Prostate gland (tissue), 2 donors: ENCODE measurements around the gene DNM3. TPM values are rescaled to one million over a fixed set of nuclear protein-coding genes. Genes with fewer than 3 reads are reported as not detected.
A peak's percentile ranks its signal among the peaks of the same experiment; 100 is the strongest.

ENCODE experiments used
- DNase-seq: peaks from one replicate; pipeline ENCODE4 v3.0.0-alpha.2; 2019; ENCODE audit warnings: low spot score
- H3K27ac ChIP-seq, 2 donors: fragments of 200-600 bp; sonication (generic); 2 replicates each; pipeline ENCODE4 v1.5.1; 2017 to 2019
- H3K27me3 ChIP-seq: fragments of 200-600 bp; sonication (generic); replicated peaks from 2 replicates; pipeline ENCODE4 v1.5.1; 2019; ENCODE audit not compliant: insufficient read depth
- H3K36me3 ChIP-seq, 2 donors: fragments of 200-600 bp; sonication (generic); 1 replicate in 1 of 2; 2 replicates in 1 of 2; pipeline versions ENCODE4 v1.5.1 to v1.8.1; 2017 to 2019
- H3K4me1 ChIP-seq: fragments of 200-600 bp; sonication (generic); replicated peaks from 2 replicates; pipeline ENCODE4 v1.5.1; 2019
- H3K4me3 ChIP-seq, 2 donors: fragments of 200-600 bp; sonication (generic); 2 replicates each; pipeline ENCODE4 v1.5.1; 2017 to 2019
- H3K9me3 ChIP-seq: fragments of 200-600 bp; sonication (generic); 2 replicates; pipeline ENCODE4 v1.5.1; 2017
- CTCF ChIP-seq, 4 experiments: fragments of 200-600 bp in 2 of 4; fragments of 450-650 bp in 2 of 4; sonication (generic) in 2 of 4; IDR thresholded peaks; 1 replicate in 3 of 4; 2 replicates in 1 of 4; pipeline ENCODE4 v1.5.1; 2016 to 2019; ENCODE audit warnings: antibody characterized with exemption in 4 of 4, mild to moderate bottlenecking in 2 of 4, moderate library complexity in 2 of 4
- POLR2A ChIP-seq: fragments of 450-650 bp; IDR thresholded peaks from one replicate; pipeline ENCODE4 v1.6.1; 2016; ENCODE audit warnings: antibody characterized with exemption, mild to moderate bottlenecking
- POLR2AphosphoS5 ChIP-seq: sonication (generic); formaldehyde crosslinking; IDR thresholded peaks from one replicate; pipeline ENCODE4 v1.6.1; 2017; ENCODE audit warnings: antibody characterized with exemption
- WGBS: methylation state at CpG from one replicate; pipeline ENCODE4 v1.1.5; 2018; 5-methylcytosine and 5-hydroxymethylcytosine counted together
- intact Hi-C: fragments of 100-400 bp; cut with DNase I; formaldehyde crosslinking; loops from one replicate; pipeline ENCODE4 v1.14.2; 2022
- total RNA-seq, 2 donors: library from RNA; depleted of rRNA; stranded (reverse); fragments of >200 nt; gene quantifications; one replicate each; pipeline ENCODE4 v1.1.0, GENCODE V29; 2016

DNM3 gene
- total RNA-seq, 2 donors from 2014 or later, result 2.3 to 5.3 TPM

GRCh38 chr1:172135978-172136610 lies 294.8 kb downstream of the DNM3 start:
- DNase-seq, result no peak
- TF ChIP-seq POLR2A (no peak), CTCF (IDR thresholded peaks at IDR 0.05) (no peak), POLR2AphosphoS5 (no peak)
- Histone ChIP-seq H3K9me3 (no peaks in the 10 kb centered on the region), H3K4me3 (no peak overlapping the region), H3K27ac (peak overlapping the region in 1 of 2 donors; percentile 17), H3K4me1 (no peaks in the 10 kb centered on the region), H3K36me3 (no peaks in the 10 kb centered on the region), H3K27me3 (no peaks in the 10 kb centered on the region)
- intact Hi-C loops, result no loop called here
- 68% methylated on average over 4 of the region's 4 CpGs for WGBS

GRCh38 chr1:172136925-172137324 lies 295.6 kb downstream of the DNM3 start:
- H3K9me3 ChIP-seq, result no peaks in the 10 kb centered on the region
- H3K27me3 ChIP-seq, result no peaks in the 10 kb centered on the region
- no peak for DNase-seq
- H3K4me1 ChIP-seq, result no peaks in the 10 kb centered on the region
- WGBS, result 60% methylated on average over 5 of the region's 5 CpGs
- intact Hi-C loops, result no loop called here
- H3K36me3 ChIP-seq, result no peaks in the 10 kb centered on the region
- no peak overlapping the region for H3K27ac ChIP-seq
- TF ChIP-seq POLR2A, result no peak
- no peak for TF ChIP-seq CTCF (IDR thresholded peaks at IDR 0.05)
- TF ChIP-seq POLR2AphosphoS5, result no peak
- H3K4me3 ChIP-seq, result no peak overlapping the region

- Histone ChIP-seq H3K27ac (no peak overlapping the region), H3K4me1 (no peaks in the 10 kb centered on the region), H3K36me3 (no peaks in the 10 kb centered on the region), H3K27me3 (no peaks in the 10 kb centered on the region), H3K4me3 (no peak overlapping the region), H3K9me3 (no peaks in the 10 kb centered on the region)
- TF ChIP-seq CTCF (IDR thresholded peaks at IDR 0.05) (no peak), POLR2A (no peak), POLR2AphosphoS5 (no peak)
- WGBS, result 97% methylated on average over 3 of the region's 3 CpGs
- no peak for DNase-seq
- intact Hi-C loops, result no loop called here
Measured at GRCh38 chr1:172137703-172138454, 296.6 kb downstream of the DNM3 start.

GRCh38 chr1:172138634-172139033 lies 297.3 kb downstream of the DNM3 start:
- Histone ChIP-seq H3K9me3 (no peaks in the 10 kb centered on the region), H3K27me3 (no peaks in the 10 kb centered on the region), H3K36me3 (no peaks in the 10 kb centered on the region), H3K4me3 (no peak overlapping the region), H3K27ac (no peak overlapping the region), H3K4me1 (no peaks in the 10 kb centered on the region)
- no peak for DNase-seq
- TF ChIP-seq POLR2A, result no peak
- no peak for TF ChIP-seq CTCF (IDR thresholded peaks at IDR 0.05)
- TF ChIP-seq POLR2AphosphoS5, result no peak
- 47% methylated on average over 2 of the region's 2 CpGs for WGBS
- intact Hi-C loops, result no loop called here

- H3K27me3 ChIP-seq, result no peaks in the 10 kb centered on the region
- H3K4me1 ChIP-seq, result no peaks in the 10 kb centered on the region
- no peaks in the 10 kb centered on the region for H3K36me3 ChIP-seq
- H3K9me3 ChIP-seq, result no peaks in the 10 kb centered on the region
- H3K27ac ChIP-seq, result no peak overlapping the region
- H3K4me3 ChIP-seq, result no peak overlapping the region
- WGBS, result 67% methylated on average over 1 of the region's 1 CpG
- no peak for DNase-seq
- intact Hi-C loops, result no loop called here
- TF ChIP-seq POLR2AphosphoS5, result no peak
- no peak for TF ChIP-seq CTCF (IDR thresholded peaks at IDR 0.05)
- no peak for TF ChIP-seq POLR2A
Measured at GRCh38 chr1:172139196-172139595, 297.9 kb downstream of the DNM3 start.
